Ovary (tissue), 9 donors: ENCODE results near the gene TMEM50B. TPM values are rescaled to one million over a fixed set of nuclear protein-coding genes. Genes with fewer than 3 reads are reported as not detected.
"Not testable (repeated sequence)": the region's sequence is repeated elsewhere in the genome, so short reads cannot be mapped to it uniquely, and the experiment has no call there.

Experiments used
- DNase-seq, 5 donors: peaks; one replicate each; pipeline ENCODE4 v3.0.0-alpha.2; 2019 to 2020
- H3K27ac ChIP-seq, 2 donors: fragments of 200-600 bp; one replicate each; pipeline versions ENCODE4 v1.5.1 to v1.8.0; 2019 to 2022
- H3K27me3 ChIP-seq: fragments of 200-600 bp; one replicate; pipeline ENCODE4 v1.8.0; 2022
- H3K36me3 ChIP-seq: fragments of 200-600 bp; sonication (generic); one replicate; pipeline ENCODE4 v1.5.1; 2019
- H3K4me1 ChIP-seq: one replicate; pipeline ENCODE4 v1.8.1; 2013; ENCODE audit warnings: mild to moderate bottlenecking, moderate library complexity; ENCODE audit not compliant: insufficient read depth
- H3K4me3 ChIP-seq: fragments of 200-600 bp; sonication (generic); one replicate; pipeline ENCODE4 v1.5.1; 2017
- H3K9me3 ChIP-seq, 2 donors: fragments of 200-600 bp in 1 of 2; sonication (generic) in 1 of 2; one replicate each; pipeline versions ENCODE4 v1.5.1 to v1.8.1; 2013 to 2019; ENCODE audit warnings: mild to moderate bottlenecking in 1 of 2, moderate library complexity in 1 of 2
- CTCF ChIP-seq, 3 donors: fragments of 450-650 bp in 2 of 3; fragments of 200-600 bp in 1 of 3; IDR thresholded peaks; one replicate each; pipeline versions ENCODE4 v1.5.1 to v1.8.0; 2016 to 2022; ENCODE audit warnings: antibody characterized with exemption in 3 of 3, mild to moderate bottlenecking in 1 of 3
- EP300 ChIP-seq: sonication (generic); formaldehyde crosslinking; IDR thresholded peaks from one replicate; pipeline ENCODE4 v1.6.1; 2017; ENCODE audit warnings: antibody characterized with exemption
- POLR2A ChIP-seq: fragments of 450-650 bp; IDR thresholded peaks from one replicate; pipeline ENCODE4 v1.6.1; 2017; ENCODE audit warnings: antibody characterized with exemption, mild to moderate bottlenecking, moderate library complexity
- WGBS, 3 donors: extraction: QIAGEN DNeasy Blood & Tissue Kit in 1 of 3; methylation state at CpG; one replicate each; pipeline versions ENCODE4 v1.1.5 to v1.1.7; 2013 to 2017; 5-methylcytosine and 5-hydroxymethylcytosine counted together
- intact Hi-C, 4 donors: fragments of 100-400 bp; cut with DNase I; formaldehyde crosslinking; loops; one replicate each; pipeline versions ENCODE4 v1.11.0 to v1.15.1; 2022 to 2023
- polyA plus RNA-seq, 2 donors: library from polyadenylated mRNA; stranded (reverse); fragments of 200-250 nt in 1 of 2; fragments of 350-450 nt in 1 of 2; fragmentation: Illumina TruSeq in 1 of 2; extraction: RNeasy Lipid Tissue Mini Kit (QIAGEN cat#74804) in 1 of 2; gene quantifications; one replicate each; pipeline ENCODE4 v1.2.3, GENCODE V29; 2013 to 2014
- total RNA-seq, 7 donors: library from RNA; depleted of rRNA in 2 of 7; stranded (reverse); fragments of >200 nt in 2 of 7; fragmentation: NEBNext Ultra II Directional in 3 of 7; extraction: Animal tissue kit (Norgen Biotek cat#: 25700) in 3 of 7; gene quantifications; one replicate each; pipeline versions ENCODE4 v1.1.0 to v1.2.4, GENCODE V29; 2016 to 2023
- donor health status: DM: no; HTN: no; CAD: no; lungs with moderate emphysema.
- donor health status: DM: no; HTN: no; CAD: no.
- donor health status: Bipolar disorder and iron deficiency.
- donor health status: DM: yes; HTN: yes; CAD: no.
- donor health status: DM: no; HTN: no; CAD: no.
- donor health status: DM: yes; HTN: yes; CAD: no.

TMEM50B gene
- total and polyA plus RNA-seq, 9 donors: 50.1 to 122 (median 75.4) TPM

- H3K27me3 ChIP-seq: no peaks in the 10 kb centered on the region
- H3K4me1 ChIP-seq: no peaks in the 10 kb centered on the region
- WGBS, 3 donors: 81 to 89% (median 82%) methylated on average over 6 of the region's 6 CpGs
- DNase-seq: no peak
- H3K27ac ChIP-seq: no peak overlapping the region
- H3K36me3 ChIP-seq: no peaks in the 10 kb centered on the region
- no peaks in the 10 kb centered on the region for H3K9me3 ChIP-seq
- no peak overlapping the region for H3K4me3 ChIP-seq
- intact Hi-C loops: loop anchor here in 1 of 4 donors (10.0 kb wide), 1 partner anchor 521 kb away; no protein-coding TSS in a partner anchor
- TF ChIP-seq EP300 (no peak), CTCF (IDR thresholded peaks at IDR 0.05) (no peak), POLR2A (no peak)
These were observed 23.9 kb downstream of the TMEM50B start for GRCh38 chr21:33455686-33456446.

GRCh38 chr21:33452362-33452761 is 27.4 kb downstream of the TMEM50B start:
- no peak overlapping the region for H3K27ac ChIP-seq
- no peaks in the 10 kb centered on the region for H3K27me3 ChIP-seq
- no peaks in the 10 kb centered on the region for H3K9me3 ChIP-seq
- TF ChIP-seq CTCF (IDR thresholded peaks at IDR 0.05): no peak
- TF ChIP-seq POLR2A: no peak
- no peak for TF ChIP-seq EP300
- 90 to 93% (median 93%) methylated on average over 3 of the region's 3 CpGs for WGBS, 3 donors
- no peak for DNase-seq
- no peaks in the 10 kb centered on the region for H3K36me3 ChIP-seq
- no peak overlapping the region for H3K4me3 ChIP-seq
- intact Hi-C loops: loop anchor here in 1 of 4 donors (10.0 kb wide), 1 partner anchor 518 kb away; no protein-coding TSS in a partner anchor
- no peaks in the 10 kb centered on the region for H3K4me1 ChIP-seq

GRCh38 chr21:33451634-33452071 is 28.1 kb downstream of the TMEM50B start:
- Histone ChIP-seq H3K9me3 (no peaks in the 10 kb centered on the region), H3K27me3 (no peaks in the 10 kb centered on the region), H3K4me1 (no peaks in the 10 kb centered on the region), H3K4me3 (no peak overlapping the region), H3K36me3 (no peaks in the 10 kb centered on the region), H3K27ac (no peak overlapping the region)
- DNase-seq: no peak
- 91 to 96% (median 93%) methylated on average over 1 of the region's 1 CpG for whole genome bisulfite sequencing, 3 donors
- intact Hi-C loops: loop anchor here in 1 of 4 donors (10.0 kb wide), 1 partner anchor 517 kb away; no protein-coding TSS in a partner anchor
- TF ChIP-seq EP300 (no peak), CTCF (IDR thresholded peaks at IDR 0.05) (no peak), POLR2A (no peak)

GRCh38 chr21:33449616-33450015 is 30.2 kb downstream of the TMEM50B start:
- no peak for DNase-seq
- intact Hi-C loops: loop anchor here (5.0 to 10.0 kb wide), 5 partner anchors 125 to 515 kb away; partner anchors contain the start of gene IFNAR1 (in 1 of the 4)
- WGBS, 3 donors: 88 to 91% (median 90%) methylated on average over 4 of the region's 4 CpGs

GRCh38 chr21:33446620-33447019 is 33.2 kb downstream of the TMEM50B start:
- H3K4me3 ChIP-seq, H3K27me3 ChIP-seq, H3K36me3 ChIP-seq, H3K27ac ChIP-seq, H3K4me1 ChIP-seq, H3K9me3 ChIP-seq, DNase-seq: not testable (repeated sequence)
- intact Hi-C loops: loop anchor here (5.0 to 10.0 kb wide), 4 partner anchors 122 to 502 kb away; partner anchors contain the start of gene IFNAR1 (in 1 of the 4)
- 93 to 98% (median 95%) methylated on average over 6 of the region's 6 CpGs for WGBS, 3 donors

More at GRCh38 chr21:33449616-33450015, 30.2 kb downstream of the TMEM50B start:
- TF ChIP-seq CTCF (IDR thresholded peaks at IDR 0.05) (no peak), POLR2A (no peak), EP300 (no peak)
- no peaks in the 10 kb centered on the region for H3K36me3 ChIP-seq
- no peak overlapping the region for H3K27ac ChIP-seq
- H3K4me3 ChIP-seq: no peak overlapping the region
- no peaks in the 10 kb centered on the region for H3K27me3 ChIP-seq
- H3K4me1 ChIP-seq: peaks cover 2% of the 10 kb centered on the region
- no peaks in the 10 kb centered on the region for H3K9me3 ChIP-seq
